ENCODE data around the gene NDUFS7.

GRCh38 chr19:1420590-1420989 is 36.9 kb downstream of the NDUFS7 start:
- TF ChIP-seq CTCF (IDR thresholded peaks at IDR 0.05) = no peak
- no peak for TF ChIP-seq POLR2AphosphoS5 (IDR thresholded peaks at IDR 0.05)

All from sigmoid colon (tissue), 4 donors.